HepG2 (cell line): ENCODE measurements around the gene INSIG1. TPM values are rescaled to one million over a fixed set of nuclear protein-coding genes. Genes with fewer than 3 reads are reported as not detected.

Experiments
- ATAC-seq: fragments of 200-7000 bp; cut with Tn5 transposase; 3 replicates; pipeline ENCODE4 v1.9.1; 2020; ENCODE audit warnings: mild to moderate bottlenecking, moderate library complexity
- BruUV-seq: library from RNA; stranded (reverse); fragments of 400-500 nt; replicated peaks from 2 replicates; lab custom pipeline; 2021; lab: Mats Ljungman, UMichigan
- CTCF ChIA-PET: fragments of 300-600 bp; formaldehyde crosslinking; extraction: SDS; loops from one replicate; lab custom pipeline; 2021; ENCODE audit warnings: low total read pairs, inconsistent platforms, low intra/inter-chr PET ratio; lab: Yijun Ruan, JAX
- POLR2A ChIA-PET: fragments of 350-600 bp; sonication (Branson Sonifier 250); formaldehyde crosslinking; loops from one replicate; lab custom pipeline; 2020; ENCODE audit warnings: antibody characterized with exemption, inconsistent platforms; lab: Yijun Ruan, JAX
- DNase-seq: peaks from one replicate; pipeline ENCODE4 v3.0.0-alpha.2; 2015; ENCODE audit warnings: low spot score
- FAIRE-seq: peaks from 3 replicates; lab custom pipeline; 2011; peaks lifted over from hg19 to GRCh38; lab: Jason Lieb, UNC
- H2AFZ ChIP-seq: one replicate; pipeline ENCODE4 v1.6.1; 2011; ENCODE audit warnings: low read length, inconsistent platforms
- H3K27ac ChIP-seq: fragments of 300-600 bp; 3 replicates; pipeline ENCODE4 v1.8.0; 2011; ENCODE audit warnings: mixed run types, mild to moderate bottlenecking, mixed read lengths, low read length, inconsistent platforms; ENCODE audit not compliant: insufficient read depth; ENCODE audit errors: extremely low read length
- H3K27me3 ChIP-seq, 2 experiments: fragments of 200-600 bp in 1 of 2; 2 replicates in 1 of 2; 3 replicates in 1 of 2; pipeline versions ENCODE4 v1.6.0 to v1.8.0; 2011; ENCODE audit warnings: low read length in 2 of 2, mild to moderate bottlenecking in 2 of 2, moderate library complexity in 2 of 2, inconsistent platforms in 1 of 2; ENCODE audit not compliant: insufficient read depth in 2 of 2, control insufficient read depth in 1 of 2
- H3K36me3 ChIP-seq, 2 experiments: fragments of 200-600 bp in 1 of 2; replicated peaks in 1 of 2; 2 replicates in 1 of 2; 3 replicates in 1 of 2; pipeline versions ENCODE4 v1.5.1 to v1.8.0; 2011; ENCODE audit warnings: low read length in 2 of 2, inconsistent platforms in 1 of 2; ENCODE audit not compliant: insufficient read depth in 2 of 2, control insufficient read depth in 1 of 2
- H3K4me1 ChIP-seq: 2 replicates; pipeline ENCODE4 v1.5.1; 2012; ENCODE audit warnings: low read length, inconsistent platforms; ENCODE audit not compliant: insufficient read depth
- H3K4me2 ChIP-seq: 2 replicates; pipeline ENCODE4 v1.6.0; 2011; ENCODE audit warnings: low read depth, low read length, inconsistent platforms
- H3K4me3 ChIP-seq, 3 experiments: fragments of 200-600 bp in 1 of 3; sonication (generic), shearing (Covaris generic) in 1 of 3; replicated peaks in 1 of 3; 2 replicates each; pipeline ENCODE4 v1.5.1; 2011 to 2016; ENCODE audit warnings: low read length in 3 of 3, inconsistent platforms in 2 of 3, low read depth in 2 of 3, mild to moderate bottlenecking in 2 of 3, control low read depth in 1 of 3, mixed read lengths in 1 of 3; ENCODE audit not compliant: insufficient read depth in 1 of 3
- H3K79me2 ChIP-seq: one replicate; pipeline ENCODE4 v1.6.1; 2011; ENCODE audit warnings: low read length, inconsistent platforms; ENCODE audit not compliant: insufficient read depth
- H3K9ac ChIP-seq: 2 replicates; pipeline ENCODE4 v1.6.0; 2011; ENCODE audit warnings: mild to moderate bottlenecking, low read depth, low read length, inconsistent platforms; ENCODE audit not compliant: insufficient read depth
- H3K9me3 ChIP-seq: 2 replicates; pipeline ENCODE4 v1.5.1; 2012; ENCODE audit warnings: mild to moderate bottlenecking, low read length
- H4K20me1 ChIP-seq: 2 replicates; pipeline ENCODE4 v1.6.0; 2011; ENCODE audit warnings: inconsistent platforms, mild to moderate bottlenecking, low read length, moderate library complexity; ENCODE audit not compliant: insufficient read depth
- ARID2 ChIP-seq: sonication (generic); formaldehyde crosslinking; IDR thresholded peaks from 2 replicates; pipeline ENCODE4 v1.8.1; 2022; ENCODE audit warnings: mild to moderate bottlenecking, missing genetic modification reagents, borderline replicate concordance
- CBX1 ChIP-seq: IDR thresholded peaks from one replicate; pipeline ENCODE4 v1.6.1; 2016; ENCODE audit warnings: antibody characterized with exemption, low read depth
- CSRNP2 ChIP-seq: sonication (generic); formaldehyde crosslinking; conservative IDR thresholded peaks from 2 replicates; pipeline ENCODE4 v1.8.0; 2022; ENCODE audit warnings: low read depth, missing genetic modification reagents
- FOXO1 ChIP-seq: sonication (generic); formaldehyde crosslinking; IDR thresholded peaks from 2 replicates; pipeline ENCODE4 v1.4.0; 2020; ENCODE audit warnings: missing genetic modification reagents
- POLR2AphosphoS5 ChIP-seq: IDR thresholded peaks from 2 replicates; pipeline ENCODE4 v1.6.1; 2012; ENCODE audit warnings: low read depth, low read length
- RCOR2 ChIP-seq: IDR thresholded peaks from 2 replicates; pipeline ENCODE4 v1.6.1; 2016; ENCODE audit warnings: missing biosample characterization, missing genetic modification reagents
- SATB2 ChIP-seq: sonication (generic); formaldehyde crosslinking; IDR thresholded peaks from 2 replicates; pipeline ENCODE4 v1.5.0; 2020; ENCODE audit warnings: missing genetic modification reagents
- TBX3 ChIP-seq: fragments of 450-650 bp; IDR thresholded peaks from 2 replicates; pipeline ENCODE4 v1.6.1; 2017; ENCODE audit warnings: antibody characterized with exemption, mild to moderate bottlenecking, inconsistent platforms, borderline replicate concordance
- TOE1 ChIP-seq: sonication (generic); formaldehyde crosslinking; IDR thresholded peaks from 2 replicates; pipeline ENCODE4 v1.4.0; 2020; ENCODE audit warnings: mild to moderate bottlenecking, missing genetic modification reagents
- XRCC5 ChIP-seq: fragments of 200-400 bp; formaldehyde crosslinking; optimal IDR thresholded peaks from 2 replicates; pipeline ENCODE3; 2017; ENCODE audit warnings: mild to moderate bottlenecking, low read length
- ZBTB44 ChIP-seq: sonication (generic); formaldehyde crosslinking; IDR thresholded peaks from 2 replicates; pipeline ENCODE4 v1.4.0; 2020; ENCODE audit warnings: missing genetic modification reagents
- ZFP37 ChIP-seq: sonication (generic); formaldehyde crosslinking; IDR thresholded peaks from 2 replicates; pipeline ENCODE4 v1.4.0; 2020; ENCODE audit warnings: missing genetic modification reagents, borderline replicate concordance
- ZNF713 ChIP-seq: sonication (generic); formaldehyde crosslinking; IDR thresholded peaks from 2 replicates; pipeline ENCODE4 v1.4.0; 2020; ENCODE audit warnings: mild to moderate bottlenecking, missing genetic modification reagents
- ZNF747 ChIP-seq: sonication (generic); formaldehyde crosslinking; IDR thresholded peaks from 2 replicates; pipeline ENCODE4 v1.8.1; 2023; ENCODE audit warnings: missing genetic modification reagents, mild to moderate bottlenecking, borderline replicate concordance
- ZNF816 ChIP-seq: sonication (generic); formaldehyde crosslinking; IDR thresholded peaks from 2 replicates; pipeline ENCODE4 v1.8.0; 2022; ENCODE audit warnings: missing genetic modification reagents, mild to moderate bottlenecking, borderline replicate concordance
- ZXDC ChIP-seq: sonication (generic); formaldehyde crosslinking; IDR thresholded peaks from 2 replicates; pipeline ENCODE4 v1.5.0; 2020; ENCODE audit warnings: mild to moderate bottlenecking, missing genetic modification reagents
- WGBS: methylation state at CpG from one replicate; pipeline ENCODE4 v1.1.6; 2017; ENCODE audit warnings: low lambda C conversion rate; 5-methylcytosine and 5-hydroxymethylcytosine counted together
- in situ Hi-C: cut with HindIII; loops from 2 replicates; pipeline ENCODE4 v1.10.0; 2017; ENCODE audit warnings: low pct_unique_long_range_greater_than_20kb; ENCODE audit not compliant: extremely low pct_ligation_motif_present
- intact Hi-C: fragments of 100-400 bp; cut with micrococcal nuclease; formaldehyde crosslinking; loops from one replicate; pipeline ENCODE4 v1.10.0; 2022; ENCODE audit not compliant: unreplicated experiment
- polyA plus RNA-seq, 8 experiments: library from polyadenylated mRNA; depleted of rRNA in 3 of 8; stranded (reverse) in 7 of 8; unstranded in 1 of 8; fragments of >200 nt; fragmentation: Illumina TruSeq in 4 of 8; extraction: Trizol in 4 of 8; gene quantifications; 2 replicates each; pipeline versions ENCODE4 v1.2.1 to v1.2.3, GENCODE V29; 2011 to 2016; ENCODE audit warnings: low read depth in 4 of 8, missing spikeins in 1 of 8, mixed read lengths in 1 of 8; ENCODE audit not compliant: insufficient read depth in 1 of 8
- total RNA-seq, 5 experiments: library from RNA; depleted of rRNA; stranded (reverse); fragments of >200 nt; fragmentation: Illumina TruSeq; extraction: Trizol; gene quantifications; 2 replicates each; pipeline ENCODE4 v1.2.3, GENCODE V29; 2016; ENCODE audit warnings: low read depth in 1 of 5

Gene INSIG1
- total and polyA plus RNA-seq, 2 of the 13 experiments (the other 11 are each of a cell fraction or from before 2014, with no cell fraction given): 0.07 to 0.11 TPM

GRCh38 chr7:155260498-155260872 lies 37.2 kb upstream of the INSIG1 start (continued):
- TF ChIP-seq XRCC5 (no peak), ZNF816 (CRISPR knock-in tag) (no peak), ZNF713 (no peak), TBX3 (no peak), CSRNP2 (no peak)

- no peak for TF ChIP-seq FOXO1 (CRISPR knock-in tag)
- TF ChIP-seq SATB2 (CRISPR knock-in tag): no peak
- no peak for TF ChIP-seq ZNF747 (CRISPR knock-in tag)
- TF ChIP-seq ARID2 (CRISPR knock-in tag): no peak
- no peak for TF ChIP-seq POLR2AphosphoS5
- TF ChIP-seq RCOR2 (CRISPR knock-in tag): no peak
- TF ChIP-seq ZXDC: no peak
- no peak for TF ChIP-seq ZBTB44
- no peak for TF ChIP-seq CBX1
- TF ChIP-seq TOE1 (CRISPR knock-in tag): no peak
- TF ChIP-seq ZFP37: no peak
- H3K4me2 ChIP-seq: no peak overlapping the region
- no peaks in the 10 kb centered on the region for H3K79me2 ChIP-seq
- H3K36me3 ChIP-seq: no peaks in the 10 kb centered on the region
- no peak overlapping the region for H3K4me3 ChIP-seq
- no peaks in the 10 kb centered on the region for H4K20me1 ChIP-seq
- ChIA-PET POLR2A (no interaction called here), CTCF (no interaction called here)
- in situ Hi-C loops (no loop called here), intact Hi-C loops (no loop called here)
- ATAC-seq (peak; percentile 47; the same call in 2 of the 3 replicates), FAIRE-seq (no peak), DNase-seq (no peak)
- no peak overlapping the region for H3K27ac ChIP-seq
- H3K9ac ChIP-seq: no peak overlapping the region
- H3K27me3 ChIP-seq: peaks cover 0 to 34% of the 10 kb centered on the region in 2 experiments
- no peak overlapping the region for H2AFZ ChIP-seq
- no peaks in the 10 kb centered on the region for H3K4me1 ChIP-seq
- WGBS: 42% methylated on average over 7 of the region's 21 CpGs
- no TSS peak for BruUV-seq
- no peaks in the 10 kb centered on the region for H3K9me3 ChIP-seq
Observed at GRCh38 chr7:155261031-155261985, 36.4 kb upstream of the INSIG1 start.
